Peyer's patch (tissue), 4 donors: ENCODE data around the gene PIP4P1.

Source experiments
- POLR2A ChIP-seq, 2 donors: fragments of 450-650 bp; IDR thresholded peaks; one replicate each; pipeline ENCODE4 v1.5.1; 2017; ENCODE audit warnings: antibody characterized with exemption in 2 of 2, mild to moderate bottlenecking in 2 of 2, moderate library complexity in 2 of 2
- TF ChIP-seq, protein P1 (sequence below), 6 experiments: fragments of 450-650 bp in 4 of 6; fragments of 200-600 bp in 2 of 6; sonication (generic) in 1 of 6; IDR thresholded peaks; one replicate each; pipeline ENCODE4 v1.5.1; 2017 to 2019; ENCODE audit warnings: antibody characterized with exemption in 6 of 6, mild to moderate bottlenecking in 3 of 6, moderate library complexity in 1 of 6

GRCh38 chr14:20416223-20416622 lies 45.0 kb downstream of the PIP4P1 start:
- TF ChIP-seq, protein P1, sequence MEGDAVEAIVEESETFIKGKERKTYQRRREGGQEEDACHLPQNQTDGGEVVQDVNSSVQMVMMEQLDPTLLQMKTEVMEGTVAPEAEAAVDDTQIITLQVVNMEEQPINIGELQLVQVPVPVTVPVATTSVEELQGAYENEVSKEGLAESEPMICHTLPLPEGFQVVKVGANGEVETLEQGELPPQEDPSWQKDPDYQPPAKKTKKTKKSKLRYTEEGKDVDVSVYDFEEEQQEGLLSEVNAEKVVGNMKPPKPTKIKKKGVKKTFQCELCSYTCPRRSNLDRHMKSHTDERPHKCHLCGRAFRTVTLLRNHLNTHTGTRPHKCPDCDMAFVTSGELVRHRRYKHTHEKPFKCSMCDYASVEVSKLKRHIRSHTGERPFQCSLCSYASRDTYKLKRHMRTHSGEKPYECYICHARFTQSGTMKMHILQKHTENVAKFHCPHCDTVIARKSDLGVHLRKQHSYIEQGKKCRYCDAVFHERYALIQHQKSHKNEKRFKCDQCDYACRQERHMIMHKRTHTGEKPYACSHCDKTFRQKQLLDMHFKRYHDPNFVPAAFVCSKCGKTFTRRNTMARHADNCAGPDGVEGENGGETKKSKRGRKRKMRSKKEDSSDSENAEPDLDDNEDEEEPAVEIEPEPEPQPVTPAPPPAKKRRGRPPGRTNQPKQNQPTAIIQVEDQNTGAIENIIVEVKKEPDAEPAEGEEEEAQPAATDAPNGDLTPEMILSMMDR (IDR thresholded peaks at IDR 0.05), result no peak
- no peak for TF ChIP-seq POLR2A (IDR thresholded peaks at IDR 0.05)
